ENCODE data around the gene NTN4.

DNA sequence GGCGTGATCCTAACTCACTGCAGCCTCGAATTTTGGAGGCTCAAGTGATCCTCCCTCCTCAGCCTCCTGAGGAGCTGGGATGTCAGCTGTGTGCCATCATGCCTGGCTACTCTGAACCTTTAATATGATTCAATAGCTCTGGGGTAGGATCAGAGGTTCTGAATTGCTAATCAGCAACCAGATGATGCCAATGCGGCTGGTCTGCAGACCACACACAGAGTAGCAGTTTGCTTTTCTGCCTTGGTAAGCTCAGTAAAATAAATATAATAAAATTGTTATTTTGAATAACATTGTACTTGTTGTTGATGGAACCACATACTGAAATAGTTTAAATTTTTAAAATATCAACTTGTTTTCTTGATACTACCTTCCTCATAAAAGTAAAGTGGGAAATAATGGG is 86.6 kb downstream of the NTN4 start:
- TF ChIP-seq POLR2A (IDR thresholded peaks at IDR 0.05) (no peak), POLR2AphosphoS5 (IDR thresholded peaks at IDR 0.05) (no peak)
- TF ChIP-seq, protein P1, sequence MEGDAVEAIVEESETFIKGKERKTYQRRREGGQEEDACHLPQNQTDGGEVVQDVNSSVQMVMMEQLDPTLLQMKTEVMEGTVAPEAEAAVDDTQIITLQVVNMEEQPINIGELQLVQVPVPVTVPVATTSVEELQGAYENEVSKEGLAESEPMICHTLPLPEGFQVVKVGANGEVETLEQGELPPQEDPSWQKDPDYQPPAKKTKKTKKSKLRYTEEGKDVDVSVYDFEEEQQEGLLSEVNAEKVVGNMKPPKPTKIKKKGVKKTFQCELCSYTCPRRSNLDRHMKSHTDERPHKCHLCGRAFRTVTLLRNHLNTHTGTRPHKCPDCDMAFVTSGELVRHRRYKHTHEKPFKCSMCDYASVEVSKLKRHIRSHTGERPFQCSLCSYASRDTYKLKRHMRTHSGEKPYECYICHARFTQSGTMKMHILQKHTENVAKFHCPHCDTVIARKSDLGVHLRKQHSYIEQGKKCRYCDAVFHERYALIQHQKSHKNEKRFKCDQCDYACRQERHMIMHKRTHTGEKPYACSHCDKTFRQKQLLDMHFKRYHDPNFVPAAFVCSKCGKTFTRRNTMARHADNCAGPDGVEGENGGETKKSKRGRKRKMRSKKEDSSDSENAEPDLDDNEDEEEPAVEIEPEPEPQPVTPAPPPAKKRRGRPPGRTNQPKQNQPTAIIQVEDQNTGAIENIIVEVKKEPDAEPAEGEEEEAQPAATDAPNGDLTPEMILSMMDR (IDR thresholded peaks at IDR 0.05) = no peak
